Ureter (tissue), 1 donor: ENCODE measurements around the gene ITM2B. TPM values are rescaled to one million over a fixed set of nuclear protein-coding genes. Genes with fewer than 3 reads are reported as not detected.

ENCODE experiments used
- DNase-seq: peaks from one replicate; pipeline ENCODE4 v3.0.0-alpha.2; 2020; ENCODE audit warnings: low spot score
- total RNA-seq: library from RNA; stranded (reverse); gene quantifications from one replicate; pipeline ENCODE4 v1.2.4, GENCODE V29; 2023
- donor health status: DM: yes; HTN: yes; CAD: no.

The ITM2B gene
- total RNA-seq, 1 donor from 2014 or later = 682 TPM

DNA sequence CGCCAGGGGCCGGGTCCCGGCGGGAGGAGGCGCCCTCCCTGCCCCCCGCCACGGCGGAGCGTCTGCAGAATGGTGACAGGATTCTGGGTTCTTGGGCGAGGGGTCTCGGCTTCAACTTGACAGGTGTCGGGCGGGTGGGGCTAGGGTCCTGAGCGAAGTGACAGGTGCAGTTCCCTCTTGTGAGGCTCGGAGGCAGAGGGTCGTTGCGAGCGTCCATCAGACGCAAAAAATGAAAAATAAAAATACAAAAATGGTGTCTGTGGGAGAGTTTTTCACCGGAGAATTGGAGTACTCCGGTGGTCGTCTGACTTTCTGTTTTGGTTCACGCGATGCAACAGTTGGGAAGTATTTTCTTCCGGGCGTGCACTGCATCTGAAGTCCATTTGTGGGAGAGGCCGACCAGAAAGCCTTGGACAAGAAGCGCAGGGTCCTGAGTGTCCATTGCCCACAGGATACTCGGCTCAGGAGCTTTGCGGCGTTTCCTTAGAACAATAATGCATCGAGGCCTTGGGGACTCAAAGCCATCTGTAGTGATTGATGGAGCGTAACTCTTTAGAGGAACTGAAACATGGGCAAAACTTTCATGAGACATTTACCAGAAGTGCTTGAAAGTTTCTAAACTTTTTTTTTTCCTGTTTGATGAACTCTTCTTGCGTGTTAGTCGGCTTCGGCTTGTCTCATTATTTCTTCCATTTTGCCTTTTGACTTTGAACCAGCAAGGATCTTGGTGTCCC, 71.3 kb downstream of the ITM2B start:
- DNase-seq = no peak

DNA sequence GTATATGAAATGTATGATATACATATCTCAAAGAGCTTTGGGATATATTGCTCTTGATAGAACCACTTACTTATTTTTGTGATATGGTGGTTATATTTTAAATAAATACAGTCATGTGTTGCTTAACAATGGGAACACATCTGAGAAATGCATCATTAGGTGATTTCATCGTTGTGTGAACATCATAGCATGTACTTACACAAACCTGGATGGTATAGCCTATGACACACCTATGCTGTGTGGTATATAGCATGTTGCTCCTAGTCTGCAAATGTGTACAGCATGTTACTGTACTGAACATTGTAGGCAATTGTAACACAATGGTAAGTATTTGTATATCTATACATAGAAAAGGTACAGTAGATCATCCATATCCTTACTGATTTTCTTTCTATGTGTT, 78.2 kb downstream of the ITM2B start:
- DNase-seq = no peak

DNA sequence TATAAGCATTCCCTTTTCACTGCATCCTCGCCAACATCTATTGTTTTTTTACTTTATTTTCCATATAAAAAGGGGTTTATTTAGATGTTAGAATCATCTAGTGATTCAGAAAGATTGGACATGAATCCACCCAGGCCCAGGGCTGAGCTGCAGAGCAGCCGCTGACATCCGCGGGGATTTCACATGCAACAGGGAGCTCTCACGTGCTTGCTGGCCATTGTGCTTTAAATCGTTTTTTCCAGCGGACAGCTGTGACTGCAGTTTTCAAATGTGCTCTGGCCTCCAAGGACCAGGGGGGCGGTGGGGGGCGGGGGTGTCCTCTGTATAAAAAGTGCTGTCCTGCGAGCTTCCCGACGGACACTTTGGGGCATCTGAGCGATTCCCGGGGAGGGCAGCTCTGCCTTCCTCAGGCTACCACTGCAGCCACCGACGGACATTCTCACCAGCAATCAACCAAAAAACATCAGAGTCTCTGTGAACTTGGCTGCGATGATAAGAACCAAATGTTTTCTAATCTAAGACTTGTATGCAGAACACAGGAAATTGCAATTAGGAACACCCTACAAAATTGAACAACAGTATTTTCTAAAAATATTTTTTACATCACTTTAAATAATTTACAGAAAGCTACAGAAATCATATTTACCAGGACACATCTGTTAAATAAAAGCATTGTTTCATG, 83.1 kb downstream of the ITM2B start:
- DNase-seq = no peak

DNA sequence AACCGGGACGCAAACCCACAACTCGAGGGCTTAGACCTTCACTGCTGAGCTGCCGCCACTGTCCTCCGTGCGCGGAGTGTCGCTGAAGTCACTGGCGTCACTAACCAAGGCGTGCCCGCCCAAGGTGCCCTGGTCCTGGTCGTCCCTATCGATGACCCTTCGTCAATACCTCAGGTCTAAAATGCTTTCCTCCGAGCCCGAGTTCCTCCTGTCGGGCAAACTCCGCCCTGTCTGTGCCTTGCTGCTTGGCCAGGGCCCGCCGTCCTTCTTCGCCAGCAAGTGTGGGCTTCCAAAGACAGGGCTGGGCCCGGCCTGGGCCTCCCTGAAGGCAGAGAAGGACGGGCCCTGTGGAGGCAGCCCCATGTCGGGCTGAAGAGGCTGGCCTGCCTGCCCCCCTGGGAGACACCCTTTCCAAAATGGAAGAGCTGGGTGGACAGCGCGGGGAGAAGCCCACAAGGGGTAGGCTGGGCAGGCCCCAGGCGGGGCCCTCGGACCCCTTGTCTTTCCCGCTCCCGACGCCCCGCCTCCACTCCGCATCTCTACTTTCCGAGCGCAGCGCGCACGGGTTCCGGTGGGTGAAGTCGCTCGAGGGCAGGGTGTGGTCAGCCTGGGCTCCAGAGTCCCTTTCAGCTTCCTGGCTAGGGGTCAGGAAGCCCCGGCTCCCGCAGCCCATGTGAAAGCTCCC, 84.0 kb downstream of the ITM2B start:
- no peak for DNase-seq

DNA sequence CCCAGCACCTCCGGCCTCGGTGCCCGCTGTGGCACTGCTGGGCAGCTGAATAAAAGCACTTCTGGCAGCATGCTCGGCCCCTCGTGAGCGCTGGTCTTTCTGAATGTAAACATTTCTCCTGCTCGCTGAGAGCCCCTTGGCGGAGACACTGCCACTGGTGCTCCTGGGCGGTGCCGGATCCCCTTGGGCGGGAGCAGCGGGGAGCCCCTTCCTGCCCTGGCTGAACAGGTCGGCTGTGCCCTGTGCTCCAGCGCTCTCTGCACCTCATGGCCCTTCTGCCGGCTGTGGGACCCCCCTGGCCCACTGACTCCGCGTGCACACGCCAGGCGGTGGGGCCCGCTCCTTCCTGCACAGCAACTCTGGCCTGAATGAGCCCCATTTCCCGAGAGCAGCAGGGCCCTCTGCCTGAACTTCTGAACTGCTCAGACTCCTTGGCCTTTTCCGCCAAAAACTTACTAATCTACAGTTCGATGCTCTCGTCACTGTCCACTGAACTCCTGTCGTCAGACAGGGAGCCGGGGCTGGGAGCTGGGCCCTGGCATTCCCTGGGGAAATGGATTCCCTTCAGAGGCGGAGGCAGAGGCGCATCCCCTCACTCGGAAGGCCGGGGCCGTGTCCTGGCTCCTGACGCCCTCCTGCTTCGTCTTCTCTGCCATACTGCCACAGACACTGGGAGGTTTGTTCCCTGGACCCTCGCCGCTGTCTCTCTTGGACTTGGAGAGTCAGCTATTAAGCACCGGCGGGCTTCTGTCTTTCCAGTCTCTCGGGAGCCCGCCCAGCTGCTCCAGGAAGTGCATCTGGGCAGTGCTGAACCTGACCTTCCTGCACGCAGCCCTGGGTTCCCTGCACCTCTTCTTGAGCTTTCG, 84.7 kb downstream of the ITM2B start:
- no peak for DNase-seq

DNA sequence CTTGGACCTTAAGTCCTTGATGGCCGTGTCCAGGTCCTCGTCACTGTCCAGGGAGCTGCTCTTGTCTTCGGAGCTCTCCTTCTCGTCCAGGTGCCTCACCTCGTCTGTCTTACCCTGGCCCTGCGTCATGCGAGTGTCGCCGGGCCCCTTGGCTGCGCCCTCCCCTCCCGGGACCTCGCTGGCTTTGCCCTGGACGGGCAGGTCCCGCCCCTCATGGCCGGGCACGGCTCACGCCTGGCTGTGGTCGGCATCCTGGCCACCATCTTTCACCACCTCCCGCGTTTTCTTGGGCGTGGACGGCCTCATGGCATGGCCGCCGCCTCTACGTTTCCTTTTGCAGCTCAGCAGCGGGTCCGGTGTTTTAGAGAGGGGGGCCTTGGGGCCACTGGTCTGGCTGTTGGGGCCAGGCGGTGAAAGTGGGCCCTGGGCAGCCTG, 85.4 kb downstream of the ITM2B start:
- no peak for DNase-seq

DNA sequence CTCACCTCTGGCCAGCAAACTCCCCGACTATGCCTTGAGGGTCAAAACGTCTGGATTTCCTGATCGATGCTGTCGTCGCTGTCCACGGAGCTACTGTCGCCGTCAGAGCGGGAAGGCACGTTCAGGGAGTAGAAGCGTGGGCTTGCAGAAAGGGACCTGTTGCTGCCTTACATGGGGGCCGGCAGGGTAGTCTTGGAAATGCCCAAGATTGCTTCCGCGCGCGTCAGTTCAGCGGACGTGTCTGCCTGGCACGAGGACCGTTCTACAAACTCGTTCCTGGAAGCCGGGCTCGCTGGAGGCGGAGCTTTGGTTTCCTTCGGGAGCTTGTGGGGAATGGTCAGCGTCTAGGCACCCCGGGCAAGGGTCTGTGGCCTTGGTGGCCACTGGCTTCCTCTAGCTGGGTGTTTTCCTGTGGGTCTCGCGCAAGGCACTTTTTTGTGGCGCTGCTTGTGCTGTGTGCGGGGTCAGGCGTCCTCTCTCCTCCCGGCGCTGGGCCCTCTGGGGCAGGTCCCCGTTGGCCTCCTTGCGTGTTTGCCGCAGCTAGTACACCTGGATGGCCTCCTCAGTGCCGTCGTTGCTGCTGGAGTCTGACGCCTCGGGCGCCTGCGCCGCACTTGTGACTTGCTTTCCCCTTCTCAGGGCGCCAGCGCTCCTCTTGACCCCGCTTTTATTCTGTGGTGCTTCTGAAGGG, 86.0 kb downstream of the ITM2B start:
- no peak for DNase-seq

Other genes with a start within 250 kb of the ITM2B start
- 37.0 TPM for gene SUCLA2, start 231.9 kb upstream of the ITM2B start, total RNA-seq
- 13.2 TPM for gene NUDT15, start 195.5 kb upstream of the ITM2B start, total RNA-seq
- gene MED4, start 138.1 kb upstream of the ITM2B start, total RNA-seq = 61.5 TPM
- gene RB1, start 70.5 kb downstream of the ITM2B start, total RNA-seq = 34.8 TPM
- gene LPAR6, start 179.9 kb downstream of the ITM2B start, total RNA-seq = 38.4 TPM